Stimulated activated CD4-positive, alpha-beta T cell treated with anti-CD3 and anti-CD28 coated beads, Interleukin-1b, Interleukin-23, amount 100 ng/mL, for 48 hours (primary cell): ENCODE measurements around the gene SOX11.

Experiments
- DNase-seq: peaks from one replicate; pipeline ENCODE4 v3.0.0-alpha.2; 2020

SOX11 gene

DNA sequence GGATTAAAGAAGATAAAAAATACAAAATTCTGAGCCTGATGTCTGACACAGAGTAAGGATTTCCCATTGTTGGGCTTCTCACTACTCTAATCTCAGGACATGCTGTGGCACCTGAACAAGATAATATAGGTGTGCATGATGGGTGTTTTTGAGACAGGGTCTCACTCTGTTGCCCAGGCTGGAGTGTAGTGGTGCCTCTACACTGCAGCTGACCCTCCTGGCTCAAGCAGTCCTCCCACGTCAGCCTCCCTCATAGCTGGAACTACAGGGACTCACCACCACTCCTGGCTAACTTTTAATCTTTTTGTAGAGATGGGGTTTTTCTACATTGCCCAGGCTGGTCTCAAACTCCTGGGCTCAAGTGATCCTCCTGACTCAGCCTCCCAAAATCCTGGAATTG lies 32.9 kb downstream of the SOX11 start:
- no peak for DNase-seq

DNA sequence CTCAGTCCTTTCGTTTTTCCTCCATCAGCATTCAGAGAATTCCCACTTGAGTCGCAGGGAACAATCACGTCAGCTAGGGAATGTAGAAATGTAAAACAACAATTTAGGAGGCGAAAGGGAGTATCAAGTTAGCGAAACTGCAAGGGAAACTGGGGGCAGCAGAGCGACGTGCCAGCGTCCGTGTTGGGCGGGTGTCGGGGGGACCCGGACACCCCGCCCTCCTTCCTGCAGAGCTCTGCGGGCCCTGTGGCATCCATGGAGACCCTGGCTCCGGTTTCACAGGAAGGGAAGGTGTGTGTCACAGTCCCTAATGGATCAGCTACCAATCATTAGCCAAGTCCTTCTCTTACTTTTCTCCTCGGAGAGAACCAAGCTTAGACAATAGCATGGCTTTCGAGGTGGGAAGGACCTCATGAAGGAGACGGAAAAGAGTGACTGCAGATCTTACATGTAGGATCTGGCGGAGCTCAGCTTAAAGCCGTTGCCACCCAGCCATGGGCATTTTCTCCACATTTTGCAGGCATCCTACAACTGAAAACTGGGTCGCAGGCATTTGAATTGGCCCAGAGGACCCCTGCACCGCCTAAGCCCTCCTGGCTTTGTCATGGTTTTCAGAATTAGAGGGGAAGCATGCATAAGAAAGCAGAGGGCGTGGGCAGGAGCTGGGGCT lies 33.7 kb downstream of the SOX11 start:
- DNase-seq: no peak

GRCh38 chr2:5727235-5727634 lies 35.1 kb downstream of the SOX11 start:
- no peak for DNase-seq

GRCh38 chr2:5729416-5729815 lies 37.2 kb downstream of the SOX11 start:
- no peak for DNase-seq

GRCh38 chr2:5730386-5730785 lies 38.2 kb downstream of the SOX11 start:
- no peak for DNase-seq

DNA sequence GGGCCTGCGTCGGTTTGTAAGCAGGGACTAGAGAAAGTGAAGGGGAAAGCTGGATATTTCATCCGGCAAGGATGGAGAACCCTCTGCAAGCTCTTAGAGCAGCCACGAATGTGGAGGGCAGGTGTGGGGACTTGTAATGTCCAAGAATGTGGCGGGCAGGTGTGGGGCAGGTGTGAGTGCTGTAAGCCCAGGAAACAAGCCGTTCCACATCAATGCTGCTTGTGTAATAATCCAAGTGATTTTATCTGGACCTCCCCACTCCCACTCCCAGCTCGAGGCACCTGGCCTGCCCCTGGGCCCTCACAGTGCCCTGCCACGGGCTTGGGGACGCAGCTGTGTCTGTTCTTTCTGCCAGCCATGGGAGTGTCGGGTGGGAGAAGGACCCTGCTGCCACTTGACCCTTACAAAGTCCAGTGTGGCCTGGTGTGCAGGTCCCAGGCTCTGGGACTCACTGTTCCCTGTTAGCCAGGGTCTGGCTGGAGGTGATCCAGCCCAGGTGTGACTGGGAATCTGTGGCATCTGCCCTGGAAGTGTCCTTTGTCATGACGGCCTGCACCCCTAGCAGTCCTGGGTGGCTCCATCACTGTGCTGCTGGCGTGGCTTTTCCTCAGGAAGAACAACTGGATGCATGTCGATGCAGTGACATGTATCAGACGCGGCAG lies 42.8 kb downstream of the SOX11 start:
- DNase-seq: no peak

- DNase-seq: no peak
Measured at GRCh38 chr2:5735521-5735861, 43.3 kb downstream of the SOX11 start.

- no peak for DNase-seq
Measured at GRCh38 chr2:5736050-5736449, 43.9 kb downstream of the SOX11 start.

DNA sequence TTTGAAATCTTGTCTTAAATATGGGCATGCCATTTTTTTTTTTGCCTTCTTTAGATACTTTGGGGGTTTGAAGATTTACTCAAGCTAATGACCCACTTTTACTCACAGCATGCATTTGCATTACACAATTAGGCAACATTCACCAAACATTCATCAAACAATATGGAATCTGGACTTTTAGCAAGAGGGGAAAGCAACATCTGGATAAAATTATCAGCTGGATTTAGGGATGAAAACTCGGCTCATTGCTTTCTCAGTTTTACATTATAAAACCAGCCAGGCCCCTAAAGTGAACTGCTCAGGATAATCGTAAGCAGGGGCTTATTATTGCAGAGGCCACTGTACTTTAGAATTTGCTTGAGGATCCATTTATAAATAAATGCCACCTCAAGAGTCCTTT lies 44.7 kb downstream of the SOX11 start:
- no peak for DNase-seq

- no peak for DNase-seq
Measured at GRCh38 chr2:5740053-5740452, 47.9 kb downstream of the SOX11 start.

DNA sequence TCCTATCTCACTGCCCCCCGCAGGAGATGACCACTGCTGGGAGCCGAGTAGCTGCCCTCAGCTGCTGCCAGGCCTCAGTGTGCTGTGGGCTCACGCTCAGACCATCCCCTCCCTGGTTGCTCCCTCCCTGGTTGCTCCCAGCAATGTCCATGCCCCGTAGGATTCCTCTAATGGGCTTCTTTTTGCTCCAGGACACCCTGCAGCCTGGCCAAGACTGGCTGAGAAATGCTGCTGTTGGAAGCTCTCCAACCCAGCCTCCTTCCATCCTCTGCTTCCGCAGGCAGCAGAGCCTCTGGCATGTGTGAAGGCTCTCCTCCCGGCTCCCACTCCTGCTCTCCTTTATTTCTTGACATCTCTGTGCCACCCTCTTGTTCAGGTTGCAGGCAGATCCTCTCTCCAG lies 48.6 kb downstream of the SOX11 start:
- DNase-seq: no peak

DNA sequence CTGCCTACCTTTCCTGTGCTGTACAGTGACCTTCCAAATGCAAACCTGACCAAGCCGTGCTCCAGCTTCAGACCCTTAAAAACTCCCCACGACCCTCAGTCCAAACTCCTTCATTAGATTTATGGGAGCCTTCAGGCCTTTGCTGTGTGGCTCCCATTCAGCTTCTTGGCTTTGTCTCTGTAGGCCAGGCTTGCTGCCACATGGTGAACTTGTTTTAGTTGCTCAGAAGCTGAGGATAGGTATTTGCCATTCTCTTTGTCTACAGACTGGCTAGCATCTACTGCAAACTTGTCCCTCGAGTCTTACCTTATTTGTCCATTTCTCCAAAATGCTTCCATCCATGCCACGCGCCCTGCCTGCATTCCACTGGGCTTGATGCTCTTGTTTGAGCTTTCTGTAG lies 49.1 kb downstream of the SOX11 start:
- no peak for DNase-seq

GRCh38 chr2:5742126-5742525 lies 49.9 kb downstream of the SOX11 start:
- DNase-seq: no peak

- DNase-seq: no peak
Measured at GRCh38 chr2:5748391-5748790, 56.2 kb downstream of the SOX11 start.

GRCh38 chr2:5748946-5749345 lies 56.8 kb downstream of the SOX11 start:
- DNase-seq: no peak

DNA sequence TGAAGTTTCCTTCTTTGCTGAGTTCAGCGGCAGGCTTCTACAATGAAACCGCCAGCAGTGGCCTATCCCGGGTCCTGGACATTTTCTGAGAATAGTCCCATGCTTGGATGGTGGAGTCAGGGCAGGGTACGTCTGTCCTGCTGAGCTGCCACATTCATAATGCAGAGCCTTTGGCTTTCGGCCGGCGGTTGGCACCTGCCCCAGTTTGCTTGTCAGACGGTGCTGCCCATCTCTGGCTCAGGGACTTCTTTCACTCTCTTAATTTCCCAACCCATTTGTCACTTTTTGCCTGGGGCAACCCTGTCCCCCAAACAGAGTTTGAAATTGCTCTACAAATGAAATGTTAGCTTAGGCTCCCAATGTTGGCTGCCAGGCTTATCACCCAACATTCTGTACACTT lies 57.2 kb downstream of the SOX11 start:
- DNase-seq: no peak
